Measurements from ENCODE around the gene ZNF761. TPM values are rescaled to one million over a fixed set of nuclear protein-coding genes. Genes with fewer than 3 reads are reported as not detected.
"Not testable (repeated sequence)": the region's sequence is repeated elsewhere in the genome, so short reads cannot be mapped to it uniquely, and the experiment has no call there.

Gene ZNF761
- total RNA-seq, 2 experiments from 2014 or later: 11.2 to 11.3 TPM

DNA sequence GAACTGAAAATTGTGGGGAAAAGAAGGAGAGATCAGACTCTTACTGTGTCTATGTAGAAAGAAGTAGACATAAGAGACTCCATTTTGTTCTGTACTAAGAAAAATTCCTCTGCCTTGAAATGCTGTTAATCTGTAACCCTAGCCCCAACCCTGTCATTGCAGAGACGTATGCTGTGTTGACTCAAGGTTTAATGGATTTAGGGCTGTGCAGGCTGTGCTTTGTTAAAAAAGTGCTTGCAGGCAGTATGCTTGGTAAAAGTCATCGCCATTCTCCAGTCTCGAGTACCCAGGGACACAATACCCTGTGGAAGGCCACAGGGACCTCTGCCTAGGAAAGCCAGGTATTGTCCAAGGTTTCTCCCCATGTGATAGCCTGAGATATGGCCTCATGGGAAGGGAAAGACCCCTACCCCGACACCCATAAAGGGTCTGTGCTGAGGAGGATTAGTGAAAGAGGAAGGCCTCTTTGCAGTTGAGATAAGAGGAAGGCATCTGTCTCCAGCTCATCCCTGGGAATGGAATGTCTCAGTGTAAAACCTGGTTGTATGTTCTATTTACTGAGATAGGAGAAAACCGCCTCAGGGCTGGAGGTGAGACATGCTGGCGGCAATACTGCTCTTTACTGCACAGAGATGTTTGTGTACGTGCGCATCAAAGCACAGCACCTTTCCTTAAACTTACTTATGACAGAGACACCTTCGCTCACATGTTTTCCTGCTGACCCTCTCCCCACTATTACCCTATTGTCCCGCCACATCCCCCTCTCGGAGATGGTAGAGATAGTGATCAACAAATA lies 11.1 kb upstream of the ZNF761 start:
- H3K36me3 Mint-ChIP-seq (ENCODE audit: low read depth); POLR2A ChIA-PET; DNase-seq; H3K4me1 Mint-ChIP-seq; H3K4me3 Mint-ChIP-seq; H3K27me3 Mint-ChIP-seq; CTCF ChIA-PET; H3K27ac Mint-ChIP-seq: not testable (repeated sequence)
- peaks cover 23% of the 10 kb centered on the region for H3K9me3 Mint-ChIP-seq

DNA sequence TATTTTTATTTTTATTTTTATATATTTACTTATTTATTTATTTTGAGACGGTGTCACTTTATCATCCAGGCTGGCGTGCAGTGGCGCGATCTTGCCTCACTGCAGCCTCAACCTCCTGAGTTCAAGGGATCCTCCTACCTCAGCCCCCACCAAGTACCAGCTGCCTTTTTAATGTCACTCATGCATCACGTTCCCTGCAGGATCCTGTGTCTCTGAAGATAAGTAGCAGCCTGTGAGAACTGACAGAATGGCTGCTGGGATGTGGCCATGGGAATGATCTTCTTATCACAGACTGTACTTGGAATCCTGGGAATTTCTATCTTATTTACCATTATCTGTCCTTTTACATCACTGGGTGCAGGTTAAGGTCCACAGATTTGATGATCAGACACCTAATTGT lies 9.2 kb upstream of the ZNF761 start:
- Mint-ChIP-seq H3K27ac (no peak overlapping the region), H3K4me1 (peaks cover 3% of the 10 kb centered on the region), H3K36me3 (ENCODE audit: low read depth) (peaks cover 2% of the 10 kb centered on the region), H3K9me3 (peaks cover 13% of the 10 kb centered on the region), H3K27me3 (no peaks in the 10 kb centered on the region), H3K4me3 (no peak overlapping the region)
- DNase-seq: no peak
- POLR2A ChIA-PET: no interaction called here
- CTCF ChIA-PET: no interaction called here

DNA sequence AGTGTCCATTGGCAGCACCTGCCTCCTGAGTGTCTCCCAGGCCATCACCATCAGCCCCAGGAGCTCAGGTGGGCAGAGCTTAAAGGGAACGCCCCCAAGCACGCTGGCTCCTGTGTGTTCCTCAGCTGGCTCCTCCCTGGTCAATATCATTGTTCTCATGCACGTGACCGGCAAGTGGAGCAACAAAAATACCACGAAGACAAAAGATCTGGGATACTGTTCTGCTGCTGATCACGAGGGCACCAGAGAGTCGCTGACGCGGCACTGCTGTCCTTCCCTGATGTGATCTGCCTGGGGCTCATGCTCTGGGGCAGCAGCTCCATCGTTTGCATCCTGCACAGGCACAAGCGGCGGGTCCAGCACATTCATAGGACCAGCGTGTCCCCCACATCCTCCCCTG lies 8.7 kb upstream of the ZNF761 start:
- CTCF ChIA-PET; H3K36me3 Mint-ChIP-seq (ENCODE audit: low read depth); H3K27ac Mint-ChIP-seq; POLR2A ChIA-PET; H3K4me3 Mint-ChIP-seq; H3K4me1 Mint-ChIP-seq; H3K27me3 Mint-ChIP-seq; DNase-seq: not testable (repeated sequence)
- peaks cover 11% of the 10 kb centered on the region for H3K9me3 Mint-ChIP-seq

GRCh38 chr19:53423680-53424079 lies 8.1 kb upstream of the ZNF761 start:
- H3K4me1 Mint-ChIP-seq; H3K36me3 Mint-ChIP-seq (ENCODE audit: low read depth); H3K9me3 Mint-ChIP-seq; POLR2A ChIA-PET; H3K27me3 Mint-ChIP-seq; DNase-seq; H3K27ac Mint-ChIP-seq; H3K4me3 Mint-ChIP-seq: not testable (repeated sequence)
- CTCF ChIA-PET: interaction anchor here (0.8 kb wide), 1 partner anchor 243 kb away, joined by 4 read pairs; no protein-coding TSS in a partner anchor

DNA sequence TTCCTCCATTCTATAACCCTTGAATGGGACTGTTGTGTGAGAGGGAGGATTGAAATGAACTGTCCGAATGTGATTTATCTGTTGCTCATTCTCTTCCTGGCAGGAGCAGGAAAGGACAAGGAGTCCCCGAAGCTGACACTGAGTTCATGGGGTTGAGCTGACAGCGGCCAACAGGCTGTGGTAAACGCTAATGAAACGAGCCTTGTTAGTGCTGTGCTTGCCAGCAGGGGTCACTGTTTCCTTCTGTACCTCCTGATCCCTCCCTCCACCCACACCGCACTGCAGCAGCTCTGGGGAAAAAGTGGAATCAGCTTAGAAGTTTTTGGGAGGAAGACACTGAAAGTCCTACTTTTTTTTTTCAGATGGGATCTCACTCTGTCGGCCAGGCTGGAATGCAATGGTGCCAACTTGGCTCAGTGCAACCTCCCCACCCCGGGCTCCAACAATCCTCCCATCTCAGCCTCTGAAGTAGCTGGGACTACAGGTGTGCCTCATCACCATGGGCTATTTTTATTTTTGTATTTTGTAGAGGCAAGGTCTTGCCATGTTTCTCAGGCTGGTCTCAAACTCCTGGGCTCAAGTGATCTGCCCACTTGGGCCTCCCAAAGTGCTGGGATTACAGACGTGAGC lies 6.7 kb upstream of the ZNF761 start:
- Mint-ChIP-seq H3K27ac (no peak overlapping the region), H3K36me3 (ENCODE audit: low read depth) (no peaks in the 10 kb centered on the region), H3K4me3 (no peak overlapping the region), H3K4me1 (peaks cover 3% of the 10 kb centered on the region), H3K27me3 (no peaks in the 10 kb centered on the region), H3K9me3 (peaks cover 2% of the 10 kb centered on the region)
- DNase-seq: peak; percentile 72
- POLR2A ChIA-PET: no interaction called here
- CTCF ChIA-PET: interaction anchor here (0.5 to 1.1 kb wide), 5 partner anchors 9 to 349 kb away, joined by 3 to 4 read pairs (median 3); no protein-coding TSS in a partner anchor

- H3K27me3 Mint-ChIP-seq: no peaks in the 10 kb centered on the region
- CTCF ChIA-PET: interaction anchor here (0.6 kb wide), 1 partner anchor 358 kb away, joined by 3 read pairs; no protein-coding TSS in a partner anchor
- H3K9me3 Mint-ChIP-seq: peaks cover 19% of the 10 kb centered on the region
- peaks cover 41% of the 10 kb centered on the region for H3K36me3 Mint-ChIP-seq (ENCODE audit: low read depth)
- H3K27ac Mint-ChIP-seq: peak overlapping the region; percentile 91
- H3K4me3 Mint-ChIP-seq: peak overlapping the region; percentile 91
- peak; percentile 17 for DNase-seq
- POLR2A ChIA-PET: no interaction called here
- peaks cover 25% of the 10 kb centered on the region for H3K4me1 Mint-ChIP-seq
Observed at GRCh38 chr19:53432088-53432661, 391 bp downstream of the ZNF761 start.

- POLR2A ChIA-PET: not testable (repeated sequence)
Observed at GRCh38 chr19:53443809-53444208, 12.0 kb downstream of the ZNF761 start.

GRCh38 chr19:53447196-53447595 lies 15.4 kb downstream of the ZNF761 start:
- POLR2A ChIA-PET, DNase-seq, H3K4me3 Mint-ChIP-seq, H3K27me3 Mint-ChIP-seq, H3K27ac Mint-ChIP-seq, CTCF ChIA-PET, H3K4me1 Mint-ChIP-seq: not testable (repeated sequence)
- peaks cover 89% of the 10 kb centered on the region for H3K36me3 Mint-ChIP-seq (ENCODE audit: low read depth)
- H3K9me3 Mint-ChIP-seq: peaks cover 50% of the 10 kb centered on the region

More at GRCh38 chr19:53443809-53444208, 12.0 kb downstream of the ZNF761 start:
- H3K4me3 Mint-ChIP-seq, DNase-seq, CTCF ChIA-PET, H3K4me1 Mint-ChIP-seq, H3K27me3 Mint-ChIP-seq, H3K27ac Mint-ChIP-seq: not testable (repeated sequence)
- Mint-ChIP-seq H3K9me3 (peaks cover 50% of the 10 kb centered on the region), H3K36me3 (ENCODE audit: low read depth) (peaks cover 90% of the 10 kb centered on the region)

GRCh38 chr19:53455828-53456227 lies 24.0 kb downstream of the ZNF761 start:
- no peaks in the 10 kb centered on the region for H3K4me1 Mint-ChIP-seq
- H3K9me3 Mint-ChIP-seq: peaks cover 66% of the 10 kb centered on the region

DNA sequence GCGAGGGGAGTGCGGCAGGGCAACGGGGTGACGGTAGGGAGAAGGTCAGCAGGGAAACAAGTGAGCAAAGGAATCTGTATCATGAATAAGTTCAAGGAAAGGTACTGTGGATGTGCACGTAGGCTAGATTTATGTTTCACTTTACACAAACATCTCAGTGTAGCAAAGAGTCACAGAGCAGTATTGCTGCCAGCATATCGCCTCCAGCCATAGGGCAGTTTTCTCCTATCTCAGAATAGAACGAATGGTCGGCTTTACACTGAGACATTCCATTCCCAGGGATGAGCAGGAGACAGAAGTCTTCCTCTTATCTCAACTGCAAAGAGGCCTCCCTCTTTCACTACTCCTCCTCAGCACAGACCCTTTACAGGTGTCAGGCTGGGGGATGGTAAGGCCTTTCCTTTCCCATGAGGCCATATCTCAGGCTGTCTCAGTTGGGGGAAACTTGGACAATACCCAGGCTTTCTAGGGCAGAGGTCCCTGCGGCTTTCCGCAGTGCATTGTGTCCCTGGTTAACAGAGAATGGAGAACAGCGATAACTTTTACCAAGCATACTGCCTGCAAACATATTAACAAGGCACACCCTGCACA lies 28.4 kb downstream of the ZNF761 start:
- POLR2A ChIA-PET, DNase-seq, H3K4me3 Mint-ChIP-seq, H3K4me1 Mint-ChIP-seq, H3K27me3 Mint-ChIP-seq, H3K27ac Mint-ChIP-seq: not testable (repeated sequence)
- H3K36me3 Mint-ChIP-seq (ENCODE audit: low read depth): peaks cover 44% of the 10 kb centered on the region
- CTCF ChIA-PET: interaction anchor here (0.6 kb wide), 1 partner anchor 918 kb away, joined by 3 read pairs; no protein-coding TSS in a partner anchor
- H3K9me3 Mint-ChIP-seq: peaks cover 63% of the 10 kb centered on the region

More at GRCh38 chr19:53455828-53456227, 24.0 kb downstream of the ZNF761 start:
- POLR2A ChIA-PET: no interaction called here
- Mint-ChIP-seq H3K4me3 (no peak overlapping the region), H3K27ac (no peak overlapping the region), H3K27me3 (no peaks in the 10 kb centered on the region), H3K36me3 (ENCODE audit: low read depth) (peaks cover 77% of the 10 kb centered on the region)
- CTCF ChIA-PET: no interaction called here
- no peak for DNase-seq

DNA sequence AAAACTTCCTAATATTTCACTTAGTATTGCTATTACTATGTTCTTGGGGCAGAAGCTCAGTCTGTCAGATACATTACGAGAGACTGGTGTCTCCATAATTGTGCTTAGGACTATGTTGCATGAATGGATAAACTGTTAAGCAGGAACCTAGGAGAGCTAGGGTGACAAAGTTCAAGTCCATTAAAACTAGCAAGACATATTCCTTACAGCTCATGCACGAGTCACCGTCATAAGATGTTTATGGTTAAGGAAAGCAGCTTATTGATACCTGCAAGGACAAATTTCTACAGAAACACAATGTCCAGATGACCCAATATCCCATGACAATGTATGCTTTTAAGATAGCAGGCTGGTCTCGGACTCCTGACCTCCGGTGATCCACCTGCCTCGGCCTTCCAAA lies 30.1 kb downstream of the ZNF761 start:
- Mint-ChIP-seq H3K36me3 (ENCODE audit: low read depth) (peaks cover 29% of the 10 kb centered on the region), H3K9me3 (peaks cover 56% of the 10 kb centered on the region)
- CTCF ChIA-PET: no interaction called here

GRCh38 chr19:53462861-53463260 lies 31.1 kb downstream of the ZNF761 start:
- Mint-ChIP-seq H3K9me3 (peaks cover 49% of the 10 kb centered on the region), H3K27ac (no peak overlapping the region), H3K4me3 (no peak overlapping the region), H3K36me3 (ENCODE audit: low read depth) (peaks cover 24% of the 10 kb centered on the region), H3K4me1 (peaks cover 10% of the 10 kb centered on the region), H3K27me3 (no peaks in the 10 kb centered on the region)
- ChIA-PET POLR2A (no interaction called here), CTCF (no interaction called here)
- DNase-seq: no peak

More for the DNA sequence above, 30.1 kb downstream of the ZNF761 start:
- Mint-ChIP-seq H3K4me3 (no peak overlapping the region), H3K4me1 (peaks cover 6% of the 10 kb centered on the region), H3K27me3 (no peaks in the 10 kb centered on the region), H3K27ac (no peak overlapping the region)
- no peak for DNase-seq
- POLR2A ChIA-PET: no interaction called here

- ChIA-PET CTCF (no interaction called here), POLR2A (no interaction called here)
- no peak overlapping the region for H3K4me3 Mint-ChIP-seq
- DNase-seq: peak; percentile 7
- H3K9me3 Mint-ChIP-seq: peaks cover 47% of the 10 kb centered on the region
- H3K27ac Mint-ChIP-seq: no peak overlapping the region
- H3K36me3 Mint-ChIP-seq (ENCODE audit: low read depth): peaks cover 24% of the 10 kb centered on the region
- H3K27me3 Mint-ChIP-seq: no peaks in the 10 kb centered on the region
- peaks cover 12% of the 10 kb centered on the region for H3K4me1 Mint-ChIP-seq
Observed at GRCh38 chr19:53463263-53463662, 31.5 kb downstream of the ZNF761 start.

Data from activated CD4-positive, alpha-beta T cell treated with anti-CD3 and anti-CD28 coated beads, Interleukin-2, amount 10 ng/mL, durations not matched to agents 7 days and 5 days (primary cell).